Islet of Langerhans (tissue), 1 donor: Measurements from ENCODE around the gene RCVRN.

Experiments
- FAIRE-seq: peaks from one replicate; lab custom pipeline; 2011; peaks lifted over from hg19 to GRCh38; lab: Jason Lieb, UNC

The RCVRN gene

GRCh38 chr17:9898812-9899211 lies 6.3 kb downstream of the RCVRN start:
- FAIRE-seq, result no peak

GRCh38 chr17:9897372-9897968 lies 7.6 kb downstream of the RCVRN start:
- FAIRE-seq, result no peak

GRCh38 chr17:9895923-9896322 lies 9.1 kb downstream of the RCVRN start:
- FAIRE-seq, result no peak

- FAIRE-seq, result no peak
Measured at GRCh38 chr17:9894231-9894630, 10.8 kb downstream of the RCVRN start.

- FAIRE-seq, result no peak
Measured at GRCh38 chr17:9893411-9894012, 11.6 kb downstream of the RCVRN start.

- FAIRE-seq, result no peak
Measured at GRCh38 chr17:9890124-9890523, 14.9 kb downstream of the RCVRN start.

GRCh38 chr17:9887508-9887907 lies 17.6 kb downstream of the RCVRN start:
- no peak for FAIRE-seq

- no peak for FAIRE-seq
Measured at GRCh38 chr17:9886141-9886930, 18.7 kb downstream of the RCVRN start.

GRCh38 chr17:9883451-9883850 lies 21.6 kb downstream of the RCVRN start:
- FAIRE-seq, result no peak

- FAIRE-seq, result peak; percentile 87
Measured at GRCh38 chr17:9880582-9880999, 24.5 kb downstream of the RCVRN start.

GRCh38 chr17:9878786-9879525 lies 26.1 kb downstream of the RCVRN start:
- no peak for FAIRE-seq

- FAIRE-seq, result no peak
Measured at GRCh38 chr17:9878356-9878755, 26.7 kb downstream of the RCVRN start.

- FAIRE-seq, result no peak
Measured at GRCh38 chr17:9875441-9875840, 29.6 kb downstream of the RCVRN start.

- FAIRE-seq, result no peak
Measured at GRCh38 chr17:9874722-9875121, 30.3 kb downstream of the RCVRN start.

- no peak for FAIRE-seq
Measured at GRCh38 chr17:9872852-9873251, 32.2 kb downstream of the RCVRN start.

GRCh38 chr17:9868552-9868951 lies 36.5 kb downstream of the RCVRN start:
- FAIRE-seq, result no peak

GRCh38 chr17:9865586-9865985 lies 39.5 kb downstream of the RCVRN start:
- FAIRE-seq, result no peak

- no peak for FAIRE-seq
Measured at GRCh38 chr17:9862949-9863348, 42.1 kb downstream of the RCVRN start.

GRCh38 chr17:9862220-9862619 lies 42.9 kb downstream of the RCVRN start:
- no peak for FAIRE-seq

GRCh38 chr17:9860851-9861250 lies 44.2 kb downstream of the RCVRN start:
- FAIRE-seq, result no peak

- no peak for FAIRE-seq
Measured at GRCh38 chr17:9859781-9860180, 45.3 kb downstream of the RCVRN start.

- no peak for FAIRE-seq
Measured at GRCh38 chr17:9855036-9855435, 50.0 kb downstream of the RCVRN start.

- no peak for FAIRE-seq
Measured at GRCh38 chr17:9854255-9854654, 50.8 kb downstream of the RCVRN start.
